ENCODE data around the gene IL11RA. TPM values are rescaled to one million over a fixed set of nuclear protein-coding genes. Genes with fewer than 3 reads are reported as not detected.
A peak's percentile ranks its signal among the peaks of the same experiment; 100 is the strongest.

IL11RA gene
- total and polyA plus RNA-seq, 10 of the 15 experiments (the other 5 are each of a cell fraction or from before 2014, with no cell fraction given): 0.32 to 5.8 (median 2.2) TPM

- TF ChIP-seq YY1 (IDR thresholded peaks at IDR 0.05; ENCODE audit: low read depth, low read length) (peak; percentile 94), MEF2A (IDR thresholded peaks at IDR 0.05; ENCODE audit: insufficient read depth, low read depth, low read length) (no peak), ASH2L (IDR thresholded peaks at IDR 0.05; ENCODE audit: borderline replicate concordance, low read depth) (no peak), ZNF24 (IDR thresholded peaks at IDR 0.05) (no peak), TCF7 (IDR thresholded peaks at IDR 0.05; ENCODE audit: borderline replicate concordance) (no peak), POLR2AphosphoS2 (IDR thresholded peaks at IDR 0.05; ENCODE audit: low read depth, low read length) (peak; percentile 89), E4F1 (IDR thresholded peaks at IDR 0.05; ENCODE audit: borderline replicate concordance, partially characterized antibody) (no peak), NRF1 (conservative IDR thresholded peaks at IDR 0.05; ENCODE audit: low read depth, low read length) (no peak), ZNF622 (IDR thresholded peaks at IDR 0.05) (no peak), CEBPZ (IDR thresholded peaks at IDR 0.05; ENCODE audit: low read depth, low read length) (no peak), NFYA (IDR thresholded peaks at IDR 0.05; ENCODE audit: borderline replicate concordance, low read depth, low read length) (no peak), SMC3 (IDR thresholded peaks at IDR 0.05; ENCODE audit: borderline replicate concordance, low read length) (no peak), SRF (IDR thresholded peaks at IDR 0.05; ENCODE audit: low read depth in 2 of 2, low read length in 2 of 2) (no peak), EZH2 (IDR thresholded peaks at IDR 0.05; ENCODE audit: borderline replicate concordance, control insufficient read depth, low read depth, low read length) (no peak), RELA (IDR thresholded peaks at IDR 0.05; ENCODE audit: borderline replicate concordance, partially characterized antibody) (no peak), HDGF (IDR thresholded peaks at IDR 0.05) (no peak; the same call in 1 of the 2 replicates), RAD21 (IDR thresholded peaks at IDR 0.05; ENCODE audit: insufficient read depth, low read depth, low read length) (no peak), MXI1 (IDR thresholded peaks at IDR 0.05; ENCODE audit: low read depth, low read length) (no peak; the same call in 1 of the 2 replicates), ELK1 (IDR thresholded peaks at IDR 0.05; ENCODE audit: low read depth, low read length) (no peak), NFXL1 (IDR thresholded peaks at IDR 0.05; ENCODE audit: borderline replicate concordance) (no peak)
- TF ChIP-seq, protein P1, sequence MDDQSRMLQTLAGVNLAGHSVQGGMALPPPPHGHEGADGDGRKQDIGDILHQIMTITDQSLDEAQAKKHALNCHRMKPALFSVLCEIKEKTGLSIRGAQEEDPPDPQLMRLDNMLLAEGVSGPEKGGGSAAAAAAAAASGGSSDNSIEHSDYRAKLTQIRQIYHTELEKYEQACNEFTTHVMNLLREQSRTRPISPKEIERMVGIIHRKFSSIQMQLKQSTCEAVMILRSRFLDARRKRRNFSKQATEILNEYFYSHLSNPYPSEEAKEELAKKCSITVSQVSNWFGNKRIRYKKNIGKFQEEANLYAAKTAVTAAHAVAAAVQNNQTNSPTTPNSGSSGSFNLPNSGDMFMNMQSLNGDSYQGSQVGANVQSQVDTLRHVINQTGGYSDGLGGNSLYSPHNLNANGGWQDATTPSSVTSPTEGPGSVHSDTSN (IDR thresholded peaks at IDR 0.05; ENCODE audit: insufficient replicate concordance, low read depth, low read length): no peak
These were observed 39.9 kb upstream of the IL11RA start, which contains the start of gene RPP25L (continued) for GRCh38 chr9:34611811-34612787.
